GM10266 (cell line): Measurements from ENCODE around the gene TXNIP.

Source experiments
- DNase-seq: peaks from one replicate; pipeline ENCODE4 v3.0.0; 2012; ENCODE audit errors: extremely low spot score
- TF ChIP-seq, protein P1 (sequence below): IDR thresholded peaks from 2 replicates; pipeline ENCODE4 v1.5.1; 2012; ENCODE audit warnings: mild to moderate bottlenecking, low read depth; ENCODE audit not compliant: control insufficient read depth, insufficient read depth; ENCODE audit errors: missing control alignments

Gene TXNIP

DNA sequence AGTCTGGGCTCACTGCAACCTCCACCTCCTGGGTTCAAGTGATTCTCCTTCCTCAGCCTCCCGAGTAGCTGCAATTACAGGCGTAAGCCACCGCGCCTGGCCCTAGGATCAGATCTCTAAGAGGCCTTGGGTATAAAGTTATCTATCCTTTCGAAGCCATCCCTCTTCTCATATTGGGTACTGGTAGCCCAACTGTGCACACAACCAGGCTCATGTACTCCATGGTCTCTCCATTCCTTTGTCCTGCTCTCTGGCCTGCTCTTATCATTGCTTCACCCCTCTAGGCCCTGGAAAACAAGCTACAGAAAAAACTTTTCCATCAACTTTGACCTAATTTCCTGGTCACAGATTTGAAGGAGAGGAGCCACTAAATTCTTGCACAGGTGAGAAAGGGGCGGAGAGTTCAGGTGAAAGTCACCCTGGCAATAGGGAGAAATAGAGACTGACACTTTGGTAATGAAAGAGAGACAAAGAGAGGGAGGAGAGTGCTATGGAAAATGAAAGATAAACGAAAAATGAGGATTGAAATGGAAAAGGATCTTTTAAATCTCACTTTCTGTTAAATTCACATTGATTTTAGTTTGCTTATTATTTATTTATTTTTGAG lies 6.0 kb downstream of the TXNIP start:
- DNase-seq = no peak

DNA sequence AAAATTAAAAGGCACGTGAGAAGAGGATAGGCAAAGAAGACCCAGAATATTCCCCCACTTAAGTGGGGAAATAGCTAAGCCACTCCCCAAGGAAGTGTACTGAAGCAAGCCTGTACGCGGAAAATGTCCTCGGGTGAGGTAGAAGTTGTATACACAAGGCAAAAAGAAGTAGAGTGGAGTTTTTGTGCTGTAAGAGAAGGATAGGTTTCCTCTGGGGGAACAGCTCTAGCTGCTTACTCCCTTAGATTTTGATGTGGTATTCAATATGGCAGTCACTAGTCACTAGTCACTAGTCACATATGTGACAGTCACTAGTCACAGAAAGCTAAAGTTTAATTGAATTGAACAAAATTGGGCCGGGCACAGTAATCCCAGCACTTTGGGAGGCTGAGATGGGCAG lies 7.6 kb downstream of the TXNIP start:
- DNase-seq = no peak
- TF ChIP-seq, protein P1, sequence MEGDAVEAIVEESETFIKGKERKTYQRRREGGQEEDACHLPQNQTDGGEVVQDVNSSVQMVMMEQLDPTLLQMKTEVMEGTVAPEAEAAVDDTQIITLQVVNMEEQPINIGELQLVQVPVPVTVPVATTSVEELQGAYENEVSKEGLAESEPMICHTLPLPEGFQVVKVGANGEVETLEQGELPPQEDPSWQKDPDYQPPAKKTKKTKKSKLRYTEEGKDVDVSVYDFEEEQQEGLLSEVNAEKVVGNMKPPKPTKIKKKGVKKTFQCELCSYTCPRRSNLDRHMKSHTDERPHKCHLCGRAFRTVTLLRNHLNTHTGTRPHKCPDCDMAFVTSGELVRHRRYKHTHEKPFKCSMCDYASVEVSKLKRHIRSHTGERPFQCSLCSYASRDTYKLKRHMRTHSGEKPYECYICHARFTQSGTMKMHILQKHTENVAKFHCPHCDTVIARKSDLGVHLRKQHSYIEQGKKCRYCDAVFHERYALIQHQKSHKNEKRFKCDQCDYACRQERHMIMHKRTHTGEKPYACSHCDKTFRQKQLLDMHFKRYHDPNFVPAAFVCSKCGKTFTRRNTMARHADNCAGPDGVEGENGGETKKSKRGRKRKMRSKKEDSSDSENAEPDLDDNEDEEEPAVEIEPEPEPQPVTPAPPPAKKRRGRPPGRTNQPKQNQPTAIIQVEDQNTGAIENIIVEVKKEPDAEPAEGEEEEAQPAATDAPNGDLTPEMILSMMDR = no peak

More for the DNA sequence above, 6.0 kb downstream of the TXNIP start:
- TF ChIP-seq, protein P1 = no peak

DNA sequence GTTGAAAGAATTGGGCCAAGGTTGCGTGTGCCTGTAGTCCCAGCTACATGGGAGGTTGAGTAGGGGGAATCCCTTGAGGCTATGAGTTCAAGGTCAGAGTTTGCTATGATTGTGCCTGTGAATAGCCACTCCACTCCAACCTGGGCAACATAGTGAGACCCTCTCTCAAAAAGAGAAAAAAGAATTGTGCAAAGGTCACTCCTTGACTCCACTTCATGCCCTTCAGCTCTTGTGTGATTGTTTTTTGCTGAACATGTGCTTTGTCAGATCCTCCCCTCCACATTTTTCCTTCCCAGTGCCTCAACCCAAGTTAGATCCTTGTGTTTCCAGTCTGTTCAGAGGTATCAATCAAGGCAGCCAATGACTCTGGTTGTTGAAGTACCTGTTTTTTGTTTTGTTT lies 8.5 kb downstream of the TXNIP start:
- DNase-seq = no peak
- TF ChIP-seq, protein P1 = no peak

DNA sequence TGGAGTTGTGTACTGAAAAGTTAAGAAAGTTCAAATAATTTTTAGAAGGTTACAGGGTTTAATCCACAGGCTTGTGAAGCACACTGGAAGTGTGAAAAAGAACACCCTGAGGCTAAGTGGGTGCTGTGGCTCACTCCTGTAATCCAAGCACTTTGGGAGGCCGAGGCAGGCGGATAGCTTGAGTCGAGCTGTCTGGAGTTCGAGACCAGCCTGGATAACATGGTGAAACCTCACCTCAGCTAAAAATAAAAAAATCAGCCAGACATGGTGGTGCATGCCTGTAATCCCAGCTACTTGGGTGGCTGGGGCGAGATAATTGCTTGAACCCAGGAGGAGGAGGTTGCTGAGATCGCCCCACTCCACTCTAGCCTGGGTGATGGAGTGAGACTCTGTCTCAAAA lies 9.8 kb downstream of the TXNIP start:
- TF ChIP-seq, protein P1 = no peak
- no peak for DNase-seq

DNA sequence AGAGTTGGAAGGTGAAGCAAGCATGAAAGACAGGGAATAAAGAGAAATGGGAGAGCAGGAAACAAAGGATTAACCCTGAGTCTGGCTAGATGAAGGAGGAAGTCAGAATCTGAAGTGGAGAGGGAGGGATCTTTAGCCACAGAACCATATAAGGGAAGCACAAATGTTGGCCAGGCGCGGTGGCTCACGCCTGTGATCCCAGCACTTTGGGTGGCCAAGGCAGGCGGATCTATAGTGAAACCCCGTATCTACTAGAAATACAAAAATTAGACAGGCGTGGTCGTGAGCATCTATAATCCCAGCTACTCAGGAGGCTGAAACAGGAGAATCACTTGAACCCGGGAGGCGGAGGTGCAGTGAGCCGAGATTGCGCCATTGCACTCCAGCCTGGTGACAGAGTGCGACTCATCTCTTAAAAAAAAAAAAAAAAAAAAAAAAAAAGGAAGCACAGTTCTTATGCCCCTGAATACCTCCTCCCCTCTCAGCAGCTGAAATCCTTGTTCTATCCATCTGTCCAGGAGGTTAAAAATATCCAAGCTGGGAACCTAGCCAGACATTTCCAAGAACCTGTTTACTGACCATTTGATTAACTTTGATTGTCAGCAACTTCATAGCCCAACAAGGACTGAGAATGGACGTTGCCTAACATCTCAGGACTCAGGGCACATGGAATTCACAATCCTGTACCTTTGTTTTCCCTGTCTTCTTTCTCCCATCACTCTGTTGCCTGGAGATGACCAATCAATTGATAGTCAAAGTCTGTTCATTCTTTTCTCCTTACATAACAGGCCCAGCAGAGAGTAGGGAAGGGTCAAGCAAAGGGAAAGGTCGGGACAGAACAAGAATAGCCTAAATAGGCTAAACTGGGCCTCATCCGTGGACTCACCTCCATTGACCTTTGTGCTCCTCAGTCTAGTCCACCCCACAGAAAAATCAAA lies 10.6 kb downstream of the TXNIP start:
- TF ChIP-seq, protein P1 = no peak
- no peak for DNase-seq

DNA sequence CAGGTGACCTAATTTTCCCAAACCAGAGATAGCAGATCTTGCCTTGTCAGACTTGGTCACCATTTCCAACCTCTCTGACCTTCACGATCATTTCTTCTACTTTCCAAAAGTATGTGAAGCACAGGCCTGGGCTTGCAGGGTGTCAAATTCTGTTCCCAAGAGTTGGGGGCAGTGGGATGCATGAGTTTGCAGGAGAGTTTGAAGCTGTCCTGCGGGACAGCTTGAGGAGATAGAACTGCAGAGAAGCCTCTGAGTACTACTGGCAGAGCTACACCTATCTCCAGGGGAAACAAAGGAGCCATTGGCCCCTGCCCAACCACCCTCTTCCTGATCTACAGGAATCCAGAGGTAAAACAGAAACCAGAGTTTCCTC lies 11.3 kb downstream of the TXNIP start:
- no peak for DNase-seq
- TF ChIP-seq, protein P1 = no peak

DNA sequence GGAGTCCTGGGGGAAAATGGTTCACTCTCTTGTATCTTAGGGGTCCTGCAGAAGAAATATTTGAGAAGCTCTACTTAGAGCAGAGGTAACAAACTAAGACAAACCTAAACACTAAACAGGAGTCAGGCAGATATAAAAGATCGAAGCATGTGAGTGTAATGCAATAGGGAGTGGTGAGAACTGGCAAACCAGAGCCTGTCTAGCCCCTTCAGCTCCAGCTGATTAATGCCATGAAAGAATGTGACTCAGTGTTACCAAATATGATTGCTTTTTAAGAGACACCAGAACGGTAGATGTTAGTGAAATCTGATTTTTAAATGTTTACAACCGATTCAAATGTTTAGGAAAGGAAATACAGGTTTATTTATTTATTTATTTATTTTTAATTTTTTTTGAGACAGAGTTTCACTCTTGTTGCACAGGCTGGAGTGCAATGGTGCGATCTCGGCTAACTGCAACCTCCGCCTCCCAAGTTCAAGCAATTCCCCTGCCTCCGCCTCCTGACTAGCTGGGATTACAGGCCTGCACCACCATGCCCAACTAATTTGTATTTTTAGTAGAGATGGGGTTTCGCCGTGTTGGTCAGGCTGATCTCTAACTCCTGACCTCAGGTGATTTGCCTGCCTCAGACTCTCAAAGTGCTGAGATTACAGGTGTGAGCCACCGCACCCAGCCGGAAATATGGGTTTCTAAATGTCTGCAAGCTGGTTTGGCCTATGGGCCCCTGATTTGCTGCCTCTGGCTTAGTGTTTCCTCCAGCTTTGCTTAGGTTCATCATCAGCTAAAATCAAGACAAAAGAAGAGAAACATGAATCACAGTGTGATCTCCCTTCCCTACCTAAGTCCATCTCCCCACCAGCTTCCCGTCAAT lies 12.2 kb downstream of the TXNIP start:
- DNase-seq = no peak
- TF ChIP-seq, protein P1 = no peak
